GM11168 (cell line): ENCODE results near the gene IRF6.
"Not testable (repeated sequence)": the region's sequence is repeated elsewhere in the genome, so short reads cannot be mapped to it uniquely, and the experiment has no call there.

Source experiments
- in situ Hi-C: fragments of 300-500 bp; cut with MboI; formaldehyde crosslinking; loops from one replicate; pipeline ENCODE4 v1.12.0; 2022; ENCODE audit warnings: low sequenced_read_pairs; ENCODE audit not compliant: unreplicated experiment

IRF6 gene

GRCh38 chr1:209797978-209798639, 7.8 kb downstream of the IRF6 start:
- in situ Hi-C loops: no loop called here

- in situ Hi-C loops: not testable (repeated sequence)
Observed at GRCh38 chr1:209793711-209794110, 12.2 kb downstream of the IRF6 start.

GRCh38 chr1:209791920-209792319, 14.0 kb downstream of the IRF6 start:
- in situ Hi-C loops: no loop called here

GRCh38 chr1:209790286-209791193, 15.4 kb downstream of the IRF6 start:
- in situ Hi-C loops: no loop called here

- in situ Hi-C loops: no loop called here
Observed at GRCh38 chr1:209789245-209789644, 16.7 kb downstream of the IRF6 start.

- in situ Hi-C loops: no loop called here
Observed at GRCh38 chr1:209787551-209787950, 18.4 kb downstream of the IRF6 start.

GRCh38 chr1:209786146-209786545, 19.8 kb downstream of the IRF6 start:
- in situ Hi-C loops: no loop called here

- in situ Hi-C loops: no loop called here
Observed at GRCh38 chr1:209785592-209785991, 20.4 kb downstream of the IRF6 start.

GRCh38 chr1:209784265-209785169, 21.4 kb downstream of the IRF6 start, which contains the start of gene C1orf74:
C1orf74 (minus strand) TSS chr1:209784559; CDS start chr1:209783634, 925 bp downstream.
- in situ Hi-C loops: no loop called here

GRCh38 chr1:209783386-209783785, 22.6 kb downstream of the IRF6 start:
- in situ Hi-C loops: no loop called here

- in situ Hi-C loops: no loop called here
Observed at GRCh38 chr1:209780268-209780667, 25.7 kb downstream of the IRF6 start.

GRCh38 chr1:209778102-209778501, 27.8 kb downstream of the IRF6 start:
- in situ Hi-C loops: no loop called here

GRCh38 chr1:209777587-209777986, 28.4 kb downstream of the IRF6 start:
- in situ Hi-C loops: no loop called here

- in situ Hi-C loops: no loop called here
Observed at GRCh38 chr1:209775678-209776077, 30.3 kb downstream of the IRF6 start.

- in situ Hi-C loops: no loop called here
Observed at GRCh38 chr1:209774592-209774991, 31.4 kb downstream of the IRF6 start.

GRCh38 chr1:209772126-209772525, 33.8 kb downstream of the IRF6 start:
- in situ Hi-C loops: no loop called here

GRCh38 chr1:209770636-209771415, 35.1 kb downstream of the IRF6 start:
- in situ Hi-C loops: no loop called here

GRCh38 chr1:209769971-209770370, 36.0 kb downstream of the IRF6 start:
- in situ Hi-C loops: no loop called here

- in situ Hi-C loops: no loop called here
Observed at GRCh38 chr1:209769171-209769904, 36.6 kb downstream of the IRF6 start.
